PC-9 (cell line): ENCODE measurements around the gene RAB7B. TPM values are rescaled to one million over a fixed set of nuclear protein-coding genes. Genes with fewer than 3 reads are reported as not detected.

Source experiments
- BruUV-seq: library from RNA; stranded (reverse); fragments of 400-500 nt; replicated peaks from 2 replicates; lab custom pipeline; 2021; lab: Mats Ljungman, UMichigan
- CTCF ChIA-PET: fragments of 300-600 bp; sonication (Branson Sonifier 250); formaldehyde crosslinking; loops from one replicate; lab custom pipeline; 2022; ENCODE audit warnings: antibody characterized with exemption; lab: Charles Lee
- POLR2A ChIA-PET: fragments of 300-600 bp; sonication (Branson Sonifier 250); formaldehyde crosslinking; loops from one replicate; lab custom pipeline; 2022; ENCODE audit warnings: antibody characterized with exemption; ENCODE audit not compliant: unreplicated experiment; lab: Charles Lee
- DNase-seq, 2 experiments: peaks; one replicate each; pipeline versions ENCODE4 v3.0.0 to v3.0.0-alpha.2; 2015 to 2022; ENCODE audit warnings: mixed read lengths in 1 of 2
- H2AFZ ChIP-seq: fragments of 200-600 bp; sonication (generic); 2 replicates; pipeline ENCODE4 v1.8.1; 2017; ENCODE audit warnings: antibody characterized with exemption
- H3F3A ChIP-seq: fragments of 200-600 bp; sonication (generic); 2 replicates; pipeline ENCODE4 v1.8.1; 2017; ENCODE audit warnings: antibody characterized with exemption, mild to moderate bottlenecking, low read depth; ENCODE audit not compliant: insufficient read depth
- H3K27ac ChIP-seq: fragments of 200-600 bp; sonication (generic); 2 replicates; pipeline ENCODE4 v1.6.1; 2016; ENCODE audit warnings: mixed run types
- H3K27me3 ChIP-seq: fragments of 200-600 bp; sonication (generic); 2 replicates; pipeline ENCODE4 v1.6.1; 2016; ENCODE audit warnings: low read depth, mixed run types; ENCODE audit not compliant: insufficient read depth
- H3K36me3 ChIP-seq: fragments of 200-600 bp; sonication (generic); 2 replicates; pipeline ENCODE4 v1.6.1; 2016; ENCODE audit warnings: low read depth, mixed run types
- H3K4me1 ChIP-seq: fragments of 200-600 bp; sonication (generic); replicated peaks from 2 replicates; pipeline ENCODE4 v1.6.1; 2016; ENCODE audit warnings: mixed run types; ENCODE audit not compliant: insufficient read depth
- H3K4me2 ChIP-seq: fragments of 200-600 bp; sonication (generic); 2 replicates; pipeline ENCODE4 v1.6.1; 2017; ENCODE audit warnings: mixed run types
- H3K4me3 ChIP-seq: fragments of 200-600 bp; sonication (generic); 2 replicates; pipeline ENCODE4 v1.6.1; 2016; ENCODE audit warnings: mixed run types
- H3K79me2 ChIP-seq: fragments of 200-600 bp; sonication (generic); 2 replicates; pipeline ENCODE4 v1.6.1; 2017; ENCODE audit warnings: low read depth, mixed run types
- H3K9me2 ChIP-seq: fragments of 200-600 bp; sonication (generic); 2 replicates; pipeline ENCODE4 v1.8.1; 2017; ENCODE audit warnings: mild to moderate bottlenecking; ENCODE audit not compliant: insufficient read depth
- H3K9me3 ChIP-seq: fragments of 200-600 bp; sonication (generic); 2 replicates; pipeline ENCODE4 v1.8.1; 2016; ENCODE audit warnings: low read depth; ENCODE audit not compliant: insufficient read depth
- H4K20me1 ChIP-seq: fragments of 200-600 bp; sonication (generic); 2 replicates; pipeline ENCODE4 v1.8.1; 2017; ENCODE audit not compliant: insufficient read depth
- EZH2 ChIP-seq: fragments of 200-600 bp; sonication (generic); IDR thresholded peaks from 2 replicates; pipeline ENCODE4 v1.8.0; 2017; ENCODE audit warnings: antibody characterized with exemption, low read depth
- intact Hi-C: fragments of 100-400 bp; cut with micrococcal nuclease; formaldehyde crosslinking; loops from one replicate; pipeline ENCODE4 v1.10.0; 2022; ENCODE audit not compliant: unreplicated experiment
- total RNA-seq: library from RNA; stranded (reverse); gene quantifications from 2 replicates; pipeline ENCODE4 v1.2.3, GENCODE V29; 2021
- TF ChIP-seq, protein P1 (sequence below): fragments of 200-600 bp; sonication (generic); conservative IDR thresholded peaks from 2 replicates; pipeline ENCODE4 v1.6.1; 2017; ENCODE audit warnings: mixed run types, antibody characterized with exemption, mild to moderate bottlenecking, moderate library complexity

Gene RAB7B
- total RNA-seq, 1 experiment from 2014 or later, result not detected

DNA sequence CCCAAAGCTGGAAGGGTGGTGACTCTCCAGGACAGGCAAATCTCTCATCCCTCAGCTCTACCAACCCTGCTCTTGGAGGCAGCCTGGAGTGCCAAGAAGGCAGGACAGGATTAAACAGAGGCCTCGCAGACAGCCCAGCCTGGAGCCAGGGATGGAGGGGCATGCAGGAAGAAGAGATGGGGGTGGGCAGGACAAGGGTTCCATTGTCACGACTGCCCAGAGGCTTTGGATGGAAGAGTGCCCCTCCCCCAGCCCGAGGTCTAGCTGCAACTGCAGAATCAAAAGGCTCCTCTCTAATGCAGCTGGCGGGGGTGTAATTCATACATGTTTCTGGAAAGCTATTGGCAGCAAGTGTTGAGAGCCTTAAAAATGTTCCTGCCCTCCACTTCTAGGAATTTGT is 8.8 kb downstream of the RAB7B start:
- H4K20me1 ChIP-seq, result no peaks in the 10 kb centered on the region
- no peak for DNase-seq
- no peaks in the 10 kb centered on the region for H3K9me2 ChIP-seq
- no peaks in the 10 kb centered on the region for H3K79me2 ChIP-seq
- POLR2A ChIA-PET, result no interaction called here
- H3K27ac ChIP-seq, result no peak overlapping the region
- no peaks in the 10 kb centered on the region for H3K4me1 ChIP-seq
- no peak overlapping the region for H2AFZ ChIP-seq
- TF ChIP-seq EZH2, result no peak
- TF ChIP-seq, protein P1, sequence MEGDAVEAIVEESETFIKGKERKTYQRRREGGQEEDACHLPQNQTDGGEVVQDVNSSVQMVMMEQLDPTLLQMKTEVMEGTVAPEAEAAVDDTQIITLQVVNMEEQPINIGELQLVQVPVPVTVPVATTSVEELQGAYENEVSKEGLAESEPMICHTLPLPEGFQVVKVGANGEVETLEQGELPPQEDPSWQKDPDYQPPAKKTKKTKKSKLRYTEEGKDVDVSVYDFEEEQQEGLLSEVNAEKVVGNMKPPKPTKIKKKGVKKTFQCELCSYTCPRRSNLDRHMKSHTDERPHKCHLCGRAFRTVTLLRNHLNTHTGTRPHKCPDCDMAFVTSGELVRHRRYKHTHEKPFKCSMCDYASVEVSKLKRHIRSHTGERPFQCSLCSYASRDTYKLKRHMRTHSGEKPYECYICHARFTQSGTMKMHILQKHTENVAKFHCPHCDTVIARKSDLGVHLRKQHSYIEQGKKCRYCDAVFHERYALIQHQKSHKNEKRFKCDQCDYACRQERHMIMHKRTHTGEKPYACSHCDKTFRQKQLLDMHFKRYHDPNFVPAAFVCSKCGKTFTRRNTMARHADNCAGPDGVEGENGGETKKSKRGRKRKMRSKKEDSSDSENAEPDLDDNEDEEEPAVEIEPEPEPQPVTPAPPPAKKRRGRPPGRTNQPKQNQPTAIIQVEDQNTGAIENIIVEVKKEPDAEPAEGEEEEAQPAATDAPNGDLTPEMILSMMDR, result no peak
- H3F3A ChIP-seq, result no peaks in the 10 kb centered on the region
- H3K27me3 ChIP-seq, result no peaks in the 10 kb centered on the region
- H3K9me3 ChIP-seq, result no peaks in the 10 kb centered on the region
- no TSS peak for BruUV-seq
- no peak overlapping the region for H3K4me3 ChIP-seq
- no peak overlapping the region for H3K4me2 ChIP-seq
- CTCF ChIA-PET, result no interaction called here
- no peaks in the 10 kb centered on the region for H3K36me3 ChIP-seq
- intact Hi-C loops, result no loop called here

DNA sequence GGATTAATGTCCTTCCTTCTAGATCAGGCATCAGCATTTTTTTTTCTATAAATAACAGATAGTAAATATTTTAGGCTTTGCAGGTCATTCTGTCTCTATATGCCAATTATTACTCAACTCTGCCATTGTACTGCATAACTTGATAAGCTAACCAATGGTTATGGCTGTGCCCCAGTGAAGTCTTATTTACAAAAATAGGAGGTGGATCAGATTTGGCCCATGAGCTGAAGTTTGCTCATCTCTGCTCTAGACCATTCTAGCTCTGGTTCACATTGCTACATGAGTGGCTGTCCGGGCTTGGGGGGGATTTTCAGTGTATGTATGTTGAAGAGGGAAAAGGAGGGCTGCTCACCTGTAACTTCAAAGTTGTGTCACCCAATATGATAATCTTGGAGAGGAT is 10.1 kb downstream of the RAB7B start:
- BruUV-seq, result no TSS peak
- CTCF ChIA-PET, result no interaction called here

DNA sequence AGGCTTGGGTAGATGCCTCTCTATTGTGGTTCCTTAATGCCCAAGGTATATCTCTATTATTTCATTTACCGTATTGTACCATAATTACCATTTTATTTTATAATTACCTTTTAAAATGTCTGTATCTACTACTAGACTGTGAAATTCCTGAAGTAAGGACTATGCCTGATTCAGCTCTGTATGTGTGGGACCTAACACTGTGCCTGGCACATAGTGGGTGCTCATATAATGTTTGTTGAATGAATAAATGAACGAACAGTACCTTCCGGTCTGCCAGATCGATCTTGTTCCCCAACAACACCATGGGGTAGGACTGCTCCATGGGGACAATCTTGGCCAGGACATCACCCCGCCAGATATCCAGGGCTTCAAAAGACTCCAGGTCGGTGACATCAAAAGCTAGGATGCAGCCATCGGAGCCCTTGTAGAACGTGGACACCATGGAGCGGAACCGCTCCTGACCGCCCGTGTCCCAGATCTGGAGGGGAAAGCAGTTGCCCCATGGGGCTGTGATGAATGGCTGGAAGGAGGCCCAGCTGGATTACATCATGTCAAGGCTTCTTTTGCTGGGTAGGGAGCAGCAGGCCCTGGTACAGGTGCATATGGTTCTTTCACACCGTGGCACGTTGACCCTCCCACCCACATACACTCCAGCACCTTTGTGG is 10.8 kb downstream of the RAB7B start:
- Histone ChIP-seq H3K27me3 (no peaks in the 10 kb centered on the region), H3K36me3 (no peaks in the 10 kb centered on the region)

More for the DNA sequence above, 10.1 kb downstream of the RAB7B start:
- Histone ChIP-seq H2AFZ (no peak overlapping the region), H3K4me1 (no peaks in the 10 kb centered on the region), H3K79me2 (no peaks in the 10 kb centered on the region), H3K27ac (no peak overlapping the region), H3K27me3 (no peaks in the 10 kb centered on the region), H3K4me2 (no peak overlapping the region), H4K20me1 (no peaks in the 10 kb centered on the region), H3K9me2 (no peaks in the 10 kb centered on the region), H3K36me3 (no peaks in the 10 kb centered on the region), H3K4me3 (no peak overlapping the region), H3K9me3 (no peaks in the 10 kb centered on the region), H3F3A (no peaks in the 10 kb centered on the region)
- TF ChIP-seq, protein P1, result no peak
- no peak for TF ChIP-seq EZH2
- DNase-seq, result no peak
- POLR2A ChIA-PET, result interaction anchor here (0.7 kb wide), 1 partner anchor 477 kb away, joined by 4 read pairs; the partner anchor contains the start of gene IKBKE
- intact Hi-C loops, result no loop called here

More for the DNA sequence above, 10.8 kb downstream of the RAB7B start:
- POLR2A ChIA-PET, result interaction anchor here (0.7 kb wide), 1 partner anchor 478 kb away, joined by 4 read pairs; the partner anchor contains the start of gene IKBKE
- CTCF ChIA-PET, result interaction anchor here (0.5 kb wide), 1 partner anchor 9 kb away, joined by 4 read pairs; no protein-coding TSS in a partner anchor
- intact Hi-C loops, result no loop called here
- Histone ChIP-seq H3K9me2 (no peaks in the 10 kb centered on the region), H2AFZ (no peak overlapping the region), H3K4me1 (no peaks in the 10 kb centered on the region), H4K20me1 (no peaks in the 10 kb centered on the region), H3K9me3 (no peaks in the 10 kb centered on the region), H3K79me2 (no peaks in the 10 kb centered on the region), H3F3A (no peaks in the 10 kb centered on the region), H3K4me3 (no peak overlapping the region), H3K4me2 (no peak overlapping the region), H3K27ac (no peak overlapping the region)
- BruUV-seq, result no TSS peak
- TF ChIP-seq, protein P1, result no peak
- no peak for TF ChIP-seq EZH2
- no peak for DNase-seq
